ENCODE data around the gene ZBTB38. TPM values are rescaled to one million over a fixed set of nuclear protein-coding genes. Genes with fewer than 3 reads are reported as not detected.

The ZBTB38 gene
- total and polyA plus RNA-seq, 2 donors (not counting 3 experiments of a cell fraction or from before 2014, with no cell fraction given) = 31.1 to 85.2 TPM

DNA sequence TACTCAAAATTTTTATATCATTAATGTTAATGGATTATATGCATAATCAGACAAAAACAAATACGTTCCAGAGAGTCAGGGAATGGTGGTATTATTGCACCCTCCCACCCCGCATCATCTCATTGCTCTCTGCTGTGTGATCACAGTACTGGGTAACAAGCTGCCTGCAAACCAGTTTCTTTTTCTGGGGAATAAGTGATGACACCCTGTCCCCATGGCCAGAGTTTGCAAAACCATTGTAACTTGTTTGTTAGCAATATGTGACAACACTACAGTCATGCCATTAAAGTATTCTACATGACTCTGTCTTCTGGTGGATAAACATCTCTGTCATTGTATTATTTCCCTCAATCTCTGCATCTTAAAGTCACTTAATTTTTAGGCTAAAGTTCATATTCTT is 39.5 kb downstream of the ZBTB38 start:
- dilution Hi-C loops (cut with MboI; ENCODE audit: extremely low pct_ligation_motif_present, low sequenced_read_pairs) (no loop called here), intact Hi-C loops (cut with micrococcal nuclease) (no loop called here)
- FAIRE-seq (no peak), DNase-seq (ENCODE audit: low read depth, low spot score) (no peak)
- H3K9ac ChIP-seq (replicated peaks; ENCODE audit: extremely low read depth, insufficient read depth, low read length) = no peak overlapping the region
- BruUV-seq (replicated peaks) = no TSS peak
- H3K79me2 ChIP-seq (ENCODE audit: control insufficient read depth, insufficient read depth, low read length) = peaks cover 47% of the 10 kb centered on the region
- no peak overlapping the region for H2AFZ ChIP-seq (ENCODE audit: low read depth, low read length)
- H3K9me3 ChIP-seq (replicated peaks; ENCODE audit: control insufficient read depth, insufficient read depth, low read length) = no peaks in the 10 kb centered on the region
- ChIA-PET POLR2A (no interaction called here), CTCF (interaction anchor here (1.5 kb wide), 1 partner anchor 19 kb away, joined by 4 read pairs; no protein-coding TSS in a partner anchor)
- H3K27me3 ChIP-seq (ENCODE audit: control insufficient read depth in 2 of 2, insufficient read depth in 2 of 2, low read length in 2 of 2) = no peaks in the 10 kb centered on the region
- H3K4me2 ChIP-seq (ENCODE audit: insufficient read depth, low read length) = no peak overlapping the region
- no peak overlapping the region for H3K27ac ChIP-seq (ENCODE audit: insufficient read depth, low read depth, low read length)
- no peak overlapping the region for H3K4me3 ChIP-seq (replicated peaks in 1 of 3; ENCODE audit: insufficient read depth in 1 of 3, low read depth in 1 of 3, low read length in 3 of 3)
- peaks cover 80% of the 10 kb centered on the region for H3K4me1 ChIP-seq (ENCODE audit: control insufficient read depth, extremely low read depth, insufficient read depth, low read length)
- peaks cover 14 to 29% of the 10 kb centered on the region in 2 experiments for H3K36me3 ChIP-seq (ENCODE audit: control insufficient read depth in 2 of 2, extremely low read depth in 1 of 2, insufficient read depth in 2 of 2, low read length in 2 of 2)
- H3K9me1 ChIP-seq (replicated peaks; ENCODE audit: control insufficient read depth, extremely low read depth, insufficient read depth, low read length) = no peaks in the 10 kb centered on the region
- TF ChIP-seq FOS (IDR thresholded peaks at IDR 0.05; ENCODE audit: borderline replicate concordance, insufficient read depth, low read length) = no peak
- TF ChIP-seq EZH2 (IDR thresholded peaks at IDR 0.05; ENCODE audit: borderline replicate concordance, low read depth, low read length, severe bottlenecking) = no peak
- TF ChIP-seq MYC (IDR thresholded peaks at IDR 0.05; ENCODE audit: low read depth, low read length) = no peak
- TF ChIP-seq, protein P1, sequence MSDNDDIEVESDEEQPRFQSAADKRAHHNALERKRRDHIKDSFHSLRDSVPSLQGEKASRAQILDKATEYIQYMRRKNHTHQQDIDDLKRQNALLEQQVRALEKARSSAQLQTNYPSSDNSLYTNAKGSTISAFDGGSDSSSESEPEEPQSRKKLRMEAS (IDR thresholded peaks at IDR 0.05; ENCODE audit: insufficient read depth, insufficient read length) = no peak
- no peak for TF ChIP-seq GATA2 (IDR thresholded peaks at IDR 0.05; ENCODE audit: insufficient read depth, insufficient read length, low read depth, low read length)
- TF ChIP-seq CTCF (IDR thresholded peaks at IDR 0.05; ENCODE audit: extremely low read depth in 1 of 2, insufficient read depth in 1 of 2, low read depth in 1 of 2, low read length in 2 of 2) = no peak
- no peak for TF ChIP-seq POLR2A (IDR thresholded peaks at IDR 0.05; ENCODE audit: low read depth, low read length)
- no peak for TF ChIP-seq POLR2AphosphoS5 (IDR thresholded peaks at IDR 0.05; ENCODE audit: insufficient read depth, low read depth, low read length)
- no peaks in the 10 kb centered on the region for H4K20me1 ChIP-seq (replicated peaks; ENCODE audit: control insufficient read depth, extremely low read depth, insufficient read depth, low read length)

All from endothelial cell of umbilical vein (primary cell).